Measurements from ENCODE around the gene MSGN1.

MSGN1 gene

GRCh38 chr2:17853799-17854198 lies 37.5 kb downstream of the MSGN1 start:
- no peak overlapping the region for H2AK5ac ChIP-seq (ENCODE audit: low read depth, low read length)
- H3K9ac ChIP-seq (ENCODE audit: low read depth, low read length, poor library complexity) = no peak overlapping the region
- H2BK120ac ChIP-seq (ENCODE audit: low read depth, low read length) = no peak overlapping the region
- DNase-seq (ENCODE audit: low spot score) = no peak
- no peak overlapping the region for H3K18ac ChIP-seq (ENCODE audit: low read length)
- H2BK12ac ChIP-seq (ENCODE audit: low read length) = no peak overlapping the region
- H2AFZ ChIP-seq (ENCODE audit: low read length) = no peak overlapping the region
- H3K36me3 ChIP-seq (replicated peaks in 1 of 2; ENCODE audit: control insufficient read depth in 2 of 2, insufficient read depth in 2 of 2, low read length in 2 of 2) = no peaks in the 10 kb centered on the region
- no peak overlapping the region for H2BK5ac ChIP-seq (ENCODE audit: low read length)
- H3K9me3 ChIP-seq (replicated peaks in 1 of 2; ENCODE audit: control insufficient read depth in 2 of 2, insufficient read depth in 1 of 2, low read depth in 1 of 2, low read length in 2 of 2) = no peaks in the 10 kb centered on the region
- no peaks in the 10 kb centered on the region for H3K27me3 ChIP-seq (ENCODE audit: control insufficient read depth in 3 of 3, insufficient read depth in 3 of 3, low read depth in 1 of 3, low read length in 3 of 3)
- H3K4ac ChIP-seq (ENCODE audit: low read length) = no peak overlapping the region
- H4K91ac ChIP-seq (ENCODE audit: low read depth, low read length, poor library complexity) = no peak overlapping the region
- H3K4me1 ChIP-seq (ENCODE audit: control insufficient read depth in 2 of 2, insufficient read depth in 1 of 2, low read depth in 1 of 2, low read length in 2 of 2) = peaks cover 0 to 3% of the 10 kb centered on the region in 2 donors
- no peak overlapping the region for H3K27ac ChIP-seq (replicated peaks; ENCODE audit: low read length)
- no CpG with 5 or more reads among the region's 4 CpGs for WGBS, 2 donors (ENCODE audit: extremely low coverage in 2 of 2, insufficient read length in 2 of 2, insufficient replicate concordance in 1 of 2)
- H3K23ac ChIP-seq (ENCODE audit: low read depth, low read length, poor library complexity) = no peak overlapping the region
- H3K14ac ChIP-seq (ENCODE audit: low read length) = no peak overlapping the region
- H3K4me2 ChIP-seq (ENCODE audit: insufficient read depth, low read length, poor library complexity, severe bottlenecking) = no peak overlapping the region
- H4K8ac ChIP-seq (ENCODE audit: low read depth, low read length) = no peak overlapping the region
- H3K4me3 ChIP-seq (ENCODE audit: low read length in 2 of 2) = no peak overlapping the region
- H2BK15ac ChIP-seq (ENCODE audit: low read length) = no peak overlapping the region
- no peaks in the 10 kb centered on the region for H3K79me1 ChIP-seq (ENCODE audit: low read depth, low read length)

GRCh38 chr2:17857021-17857420 lies 40.8 kb downstream of the MSGN1 start:
- Histone ChIP-seq H3K4me2 (ENCODE audit: insufficient read depth, low read length, poor library complexity, severe bottlenecking) (no peak overlapping the region), H3K23ac (ENCODE audit: low read depth, low read length, poor library complexity) (no peak overlapping the region), H3K9me3 (replicated peaks in 1 of 2; ENCODE audit: control insufficient read depth in 2 of 2, insufficient read depth in 1 of 2, low read depth in 1 of 2, low read length in 2 of 2) (no peaks in the 10 kb centered on the region), H2BK120ac (ENCODE audit: low read depth, low read length) (no peak overlapping the region), H3K36me3 (replicated peaks in 1 of 2; ENCODE audit: control insufficient read depth in 2 of 2, insufficient read depth in 2 of 2, low read length in 2 of 2) (no peaks in the 10 kb centered on the region), H3K4me3 (ENCODE audit: low read length in 2 of 2) (no peak overlapping the region), H2BK12ac (ENCODE audit: low read length) (no peak overlapping the region), H3K14ac (ENCODE audit: low read length) (no peak overlapping the region), H3K27me3 (ENCODE audit: control insufficient read depth in 3 of 3, insufficient read depth in 3 of 3, low read depth in 1 of 3, low read length in 3 of 3) (no peaks in the 10 kb centered on the region), H3K18ac (ENCODE audit: low read length) (no peak overlapping the region), H2BK15ac (ENCODE audit: low read length) (no peak overlapping the region), H2BK5ac (ENCODE audit: low read length) (no peak overlapping the region), H3K27ac (replicated peaks; ENCODE audit: low read length) (no peak overlapping the region), H4K91ac (ENCODE audit: low read depth, low read length, poor library complexity) (no peak overlapping the region), H3K4ac (ENCODE audit: low read length) (no peak overlapping the region), H2AFZ (ENCODE audit: low read length) (no peak overlapping the region), H2AK5ac (ENCODE audit: low read depth, low read length) (no peak overlapping the region), H4K8ac (ENCODE audit: low read depth, low read length) (no peak overlapping the region), H3K79me1 (ENCODE audit: low read depth, low read length) (no peaks in the 10 kb centered on the region), H3K4me1 (ENCODE audit: control insufficient read depth in 2 of 2, insufficient read depth in 1 of 2, low read depth in 1 of 2, low read length in 2 of 2) (no peaks in the 10 kb centered on the region), H3K9ac (ENCODE audit: low read depth, low read length, poor library complexity) (no peak overlapping the region)
- no CpG with 5 or more reads among the region's 3 CpGs for WGBS, 2 donors (ENCODE audit: extremely low coverage in 2 of 2, insufficient read length in 2 of 2, insufficient replicate concordance in 1 of 2)
- DNase-seq (ENCODE audit: low spot score) = no peak

DNA sequence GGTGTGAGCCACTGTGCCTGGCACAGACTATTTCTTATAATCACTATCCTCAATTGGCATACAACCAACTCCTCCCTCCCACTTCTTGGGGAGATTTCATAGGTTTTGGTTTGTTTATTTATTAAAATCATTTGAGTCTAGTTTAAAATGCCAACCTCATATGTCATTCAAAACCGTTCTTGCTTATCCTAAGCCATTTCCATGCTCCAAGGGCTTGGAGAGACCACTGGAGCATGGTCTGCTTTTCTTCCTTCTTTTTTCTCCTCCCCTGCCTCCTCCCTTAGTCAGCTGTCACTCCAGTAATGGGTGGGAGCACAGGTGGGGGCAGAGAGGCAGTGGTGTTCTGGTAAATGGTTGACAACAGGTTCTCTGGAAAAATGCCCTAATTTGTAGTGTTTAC lies 41.8 kb downstream of the MSGN1 start:
- Histone ChIP-seq H2BK12ac (ENCODE audit: low read length) (no peak overlapping the region), H2BK15ac (ENCODE audit: low read length) (no peak overlapping the region), H3K9ac (ENCODE audit: low read depth, low read length, poor library complexity) (no peak overlapping the region), H2AFZ (ENCODE audit: low read length) (no peak overlapping the region), H3K36me3 (replicated peaks in 1 of 2; ENCODE audit: control insufficient read depth in 2 of 2, insufficient read depth in 2 of 2, low read length in 2 of 2) (no peaks in the 10 kb centered on the region), H3K4ac (ENCODE audit: low read length) (no peak overlapping the region), H3K27me3 (ENCODE audit: control insufficient read depth in 3 of 3, insufficient read depth in 3 of 3, low read depth in 1 of 3, low read length in 3 of 3) (no peaks in the 10 kb centered on the region), H4K91ac (ENCODE audit: low read depth, low read length, poor library complexity) (no peak overlapping the region), H4K8ac (ENCODE audit: low read depth, low read length) (no peak overlapping the region), H3K9me3 (replicated peaks in 1 of 2; ENCODE audit: control insufficient read depth in 2 of 2, insufficient read depth in 1 of 2, low read depth in 1 of 2, low read length in 2 of 2) (no peaks in the 10 kb centered on the region), H3K4me2 (ENCODE audit: insufficient read depth, low read length, poor library complexity, severe bottlenecking) (no peak overlapping the region), H3K27ac (replicated peaks; ENCODE audit: low read length) (no peak overlapping the region), H3K4me3 (ENCODE audit: low read length in 2 of 2) (no peak overlapping the region), H2BK120ac (ENCODE audit: low read depth, low read length) (no peak overlapping the region), H2BK5ac (ENCODE audit: low read length) (no peak overlapping the region), H2AK5ac (ENCODE audit: low read depth, low read length) (no peak overlapping the region), H3K79me1 (ENCODE audit: low read depth, low read length) (no peaks in the 10 kb centered on the region), H3K4me1 (ENCODE audit: control insufficient read depth in 2 of 2, insufficient read depth in 1 of 2, low read depth in 1 of 2, low read length in 2 of 2) (no peaks in the 10 kb centered on the region), H3K23ac (ENCODE audit: low read depth, low read length, poor library complexity) (no peak overlapping the region), H3K18ac (ENCODE audit: low read length) (no peak overlapping the region), H3K14ac (ENCODE audit: low read length) (no peak overlapping the region)
- no CpG with 5 or more reads among the region's 1 CpG for WGBS, 2 donors (ENCODE audit: extremely low coverage in 2 of 2, insufficient read length in 2 of 2, insufficient replicate concordance in 1 of 2)
- DNase-seq (ENCODE audit: low spot score) = no peak

DNA sequence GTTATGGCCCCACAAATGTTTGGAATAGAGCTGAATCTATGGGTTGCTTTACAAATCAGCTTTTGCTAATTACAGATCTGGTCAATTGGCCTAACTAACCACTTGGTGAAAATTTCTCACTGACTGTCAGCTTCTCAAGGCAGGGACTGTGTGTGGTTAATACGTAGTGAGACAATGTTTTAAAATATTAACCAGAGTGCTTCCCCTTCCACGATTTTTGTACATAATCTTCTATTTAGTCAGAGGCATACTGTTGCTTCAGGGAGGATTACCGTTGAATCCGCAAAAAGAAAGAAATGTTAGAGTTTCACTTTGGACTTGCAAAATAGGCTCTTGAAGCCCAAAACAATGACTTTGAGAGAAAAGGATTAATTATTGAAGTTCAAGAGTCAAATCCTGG lies 47.3 kb downstream of the MSGN1 start:
- Histone ChIP-seq H4K91ac (ENCODE audit: low read depth, low read length, poor library complexity) (no peak overlapping the region), H4K8ac (ENCODE audit: low read depth, low read length) (no peak overlapping the region), H3K4ac (ENCODE audit: low read length) (no peak overlapping the region), H2BK15ac (ENCODE audit: low read length) (no peak overlapping the region), H2BK120ac (ENCODE audit: low read depth, low read length) (no peak overlapping the region), H3K9ac (ENCODE audit: low read depth, low read length, poor library complexity) (no peak overlapping the region), H3K4me1 (ENCODE audit: control insufficient read depth in 2 of 2, insufficient read depth in 1 of 2, low read depth in 1 of 2, low read length in 2 of 2) (peaks cover 0 to 1% of the 10 kb centered on the region in 2 donors), H3K9me3 (replicated peaks in 1 of 2; ENCODE audit: control insufficient read depth in 2 of 2, insufficient read depth in 1 of 2, low read depth in 1 of 2, low read length in 2 of 2) (no peaks in the 10 kb centered on the region), H3K23ac (ENCODE audit: low read depth, low read length, poor library complexity) (no peak overlapping the region), H3K27ac (replicated peaks; ENCODE audit: low read length) (no peak overlapping the region), H3K79me1 (ENCODE audit: low read depth, low read length) (no peaks in the 10 kb centered on the region), H2BK12ac (ENCODE audit: low read length) (no peak overlapping the region), H3K18ac (ENCODE audit: low read length) (no peak overlapping the region), H2AFZ (ENCODE audit: low read length) (no peak overlapping the region), H2AK5ac (ENCODE audit: low read depth, low read length) (no peak overlapping the region), H2BK5ac (ENCODE audit: low read length) (no peak overlapping the region), H3K27me3 (ENCODE audit: control insufficient read depth in 3 of 3, insufficient read depth in 3 of 3, low read depth in 1 of 3, low read length in 3 of 3) (no peaks in the 10 kb centered on the region), H3K4me3 (ENCODE audit: low read length in 2 of 2) (no peak overlapping the region), H3K14ac (ENCODE audit: low read length) (no peak overlapping the region), H3K36me3 (replicated peaks in 1 of 2; ENCODE audit: control insufficient read depth in 2 of 2, insufficient read depth in 2 of 2, low read length in 2 of 2) (no peaks in the 10 kb centered on the region), H3K4me2 (ENCODE audit: insufficient read depth, low read length, poor library complexity, severe bottlenecking) (no peak overlapping the region)
- DNase-seq (ENCODE audit: low spot score) = no peak
- no CpG with 5 or more reads among the region's 4 CpGs for WGBS, 2 donors (ENCODE audit: extremely low coverage in 2 of 2, insufficient read length in 2 of 2, insufficient replicate concordance in 1 of 2)
